ENCODE results near the gene EPB41L4B. TPM values are rescaled to one million over a fixed set of nuclear protein-coding genes. Genes with fewer than 3 reads are reported as not detected.
"Not testable (repeated sequence)": the region's sequence is repeated elsewhere in the genome, so short reads cannot be mapped to it uniquely, and the experiment has no call there.

The EPB41L4B gene
- total RNA-seq, 4 donors from 2014 or later, result under 0.01 to 3.9 (median 1.5) TPM

- Histone ChIP-seq H3K27ac (no peak overlapping the region), H3K4me3 (no peak overlapping the region), H3K27me3 (no peaks in the 10 kb centered on the region), H3K36me3 (no peaks in the 10 kb centered on the region), H3K4me1 (no peaks in the 10 kb centered on the region), H3K9me3 (no peaks in the 10 kb centered on the region)
- intact Hi-C loops (cut with DNase I; ENCODE audit: low total_unique reads), result no loop called here
- TF ChIP-seq POLR2A (IDR thresholded peaks at IDR 0.05), result no peak
- TF ChIP-seq, protein P1, sequence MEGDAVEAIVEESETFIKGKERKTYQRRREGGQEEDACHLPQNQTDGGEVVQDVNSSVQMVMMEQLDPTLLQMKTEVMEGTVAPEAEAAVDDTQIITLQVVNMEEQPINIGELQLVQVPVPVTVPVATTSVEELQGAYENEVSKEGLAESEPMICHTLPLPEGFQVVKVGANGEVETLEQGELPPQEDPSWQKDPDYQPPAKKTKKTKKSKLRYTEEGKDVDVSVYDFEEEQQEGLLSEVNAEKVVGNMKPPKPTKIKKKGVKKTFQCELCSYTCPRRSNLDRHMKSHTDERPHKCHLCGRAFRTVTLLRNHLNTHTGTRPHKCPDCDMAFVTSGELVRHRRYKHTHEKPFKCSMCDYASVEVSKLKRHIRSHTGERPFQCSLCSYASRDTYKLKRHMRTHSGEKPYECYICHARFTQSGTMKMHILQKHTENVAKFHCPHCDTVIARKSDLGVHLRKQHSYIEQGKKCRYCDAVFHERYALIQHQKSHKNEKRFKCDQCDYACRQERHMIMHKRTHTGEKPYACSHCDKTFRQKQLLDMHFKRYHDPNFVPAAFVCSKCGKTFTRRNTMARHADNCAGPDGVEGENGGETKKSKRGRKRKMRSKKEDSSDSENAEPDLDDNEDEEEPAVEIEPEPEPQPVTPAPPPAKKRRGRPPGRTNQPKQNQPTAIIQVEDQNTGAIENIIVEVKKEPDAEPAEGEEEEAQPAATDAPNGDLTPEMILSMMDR (IDR thresholded peaks at IDR 0.05), result no peak
- no peak for DNase-seq
Measured at GRCh38 chr9:109290385-109290784, 30.5 kb downstream of the EPB41L4B start.

- intact Hi-C loops (cut with DNase I; ENCODE audit: low total_unique reads), result no loop called here
- TF ChIP-seq, protein P1 (IDR thresholded peaks at IDR 0.05), result no peak
- no peak for TF ChIP-seq POLR2A (IDR thresholded peaks at IDR 0.05)
- Histone ChIP-seq H3K27me3 (no peaks in the 10 kb centered on the region), H3K36me3 (no peaks in the 10 kb centered on the region), H3K27ac (no peak overlapping the region), H3K4me1 (no peaks in the 10 kb centered on the region), H3K9me3 (no peaks in the 10 kb centered on the region), H3K4me3 (no peak overlapping the region)
- no peak for DNase-seq
Measured at GRCh38 chr9:109289931-109290330, 30.9 kb downstream of the EPB41L4B start.

DNA sequence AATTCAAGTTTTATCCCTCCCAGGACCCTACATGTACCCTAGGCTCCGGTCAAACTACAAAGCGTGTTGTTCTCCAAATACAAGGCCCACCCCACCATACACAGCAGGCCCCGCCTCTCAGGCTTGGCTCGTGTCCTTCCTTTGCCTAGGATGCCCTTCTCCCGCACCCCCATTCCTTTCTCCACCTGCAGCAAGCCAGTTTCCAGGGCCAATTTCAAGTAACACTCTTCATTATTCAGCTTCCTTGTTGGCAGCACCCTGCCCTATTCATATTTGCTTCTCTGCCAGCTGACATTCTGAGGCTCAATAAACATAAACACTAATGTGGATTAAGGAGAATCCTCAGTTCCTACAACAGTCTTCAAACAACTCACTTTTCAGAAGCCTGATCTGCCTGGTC lies 31.7 kb downstream of the EPB41L4B start:
- Histone ChIP-seq H3K4me3 (no peak overlapping the region), H3K36me3 (no peaks in the 10 kb centered on the region), H3K4me1 (no peaks in the 10 kb centered on the region), H3K27ac (no peak overlapping the region), H3K27me3 (no peaks in the 10 kb centered on the region), H3K9me3 (no peaks in the 10 kb centered on the region)
- intact Hi-C loops (cut with DNase I; ENCODE audit: low total_unique reads), result no loop called here
- TF ChIP-seq POLR2A (IDR thresholded peaks at IDR 0.05), result no peak
- TF ChIP-seq, protein P1 (IDR thresholded peaks at IDR 0.05), result no peak
- no peak for DNase-seq

- intact Hi-C loops (cut with DNase I; ENCODE audit: low total_unique reads), result no loop called here
- DNase-seq, result no peak
Measured at GRCh38 chr9:109286981-109287380, 33.9 kb downstream of the EPB41L4B start.

DNA sequence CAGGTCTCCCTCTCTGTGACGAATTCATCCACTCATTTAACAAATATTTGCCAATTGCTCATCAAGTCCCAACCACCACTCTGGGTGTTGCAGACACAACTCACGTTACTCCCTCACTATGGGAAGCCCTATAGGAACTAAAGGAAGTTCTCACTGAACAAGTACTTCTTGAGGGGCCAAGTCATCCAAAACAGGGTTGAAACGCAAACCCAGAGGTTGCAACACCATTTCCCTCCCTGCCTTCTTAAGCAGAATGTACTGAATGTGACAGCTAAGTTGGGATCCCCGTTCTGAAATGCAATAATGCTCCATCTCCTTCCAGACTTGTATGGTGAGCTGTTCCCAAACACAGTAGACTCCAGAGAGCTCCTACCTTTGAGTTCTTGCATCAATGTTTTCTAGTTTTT lies 34.3 kb downstream of the EPB41L4B start:
- intact Hi-C loops (cut with DNase I; ENCODE audit: low total_unique reads), result no loop called here
- DNase-seq, result no peak
- Histone ChIP-seq H3K4me1 (no peaks in the 10 kb centered on the region), H3K27me3 (no peaks in the 10 kb centered on the region), H3K4me3 (no peak overlapping the region), H3K9me3 (no peaks in the 10 kb centered on the region), H3K36me3 (no peaks in the 10 kb centered on the region), H3K27ac (no peak overlapping the region)
- TF ChIP-seq POLR2A (IDR thresholded peaks at IDR 0.05), result no peak
- TF ChIP-seq, protein P1 (IDR thresholded peaks at IDR 0.05), result no peak

More at GRCh38 chr9:109286981-109287380, 33.9 kb downstream of the EPB41L4B start:
- Histone ChIP-seq H3K27ac (no peak overlapping the region), H3K36me3 (no peaks in the 10 kb centered on the region), H3K27me3 (no peaks in the 10 kb centered on the region), H3K4me3 (no peak overlapping the region), H3K4me1 (no peaks in the 10 kb centered on the region), H3K9me3 (no peaks in the 10 kb centered on the region)
- TF ChIP-seq, protein P1 (IDR thresholded peaks at IDR 0.05), result no peak
- no peak for TF ChIP-seq POLR2A (IDR thresholded peaks at IDR 0.05)

GRCh38 chr9:109283672-109284071 lies 37.2 kb downstream of the EPB41L4B start:
- H3K27me3 ChIP-seq; H3K27ac ChIP-seq; intact Hi-C loops (cut with DNase I; ENCODE audit: low total_unique reads); H3K4me3 ChIP-seq; H3K9me3 ChIP-seq; DNase-seq; H3K4me1 ChIP-seq; H3K36me3 ChIP-seq: not testable (repeated sequence)
